B cell (primary cell): ENCODE measurements around the gene MAP6. TPM values are rescaled to one million over a fixed set of nuclear protein-coding genes. Genes with fewer than 3 reads are reported as not detected.

Source experiments
- ATAC-seq: fragments of 200-7000 bp; cut with Tn5 transposase; one replicate; pipeline ENCODE4 v1.10.0; 2021; ENCODE audit warnings: low read depth, mild to moderate bottlenecking, moderate number of reproducible peaks, moderate library complexity
- CTCF ChIA-PET: fragments of 350-600 bp; sonication (Branson Sonifier 250); formaldehyde crosslinking; loops from one replicate; lab custom pipeline; 2021; ENCODE audit warnings: antibody characterized with exemption, inconsistent platforms; lab: Charles Lee
- POLR2A ChIA-PET: fragments of 350-600 bp; sonication (Branson Sonifier 250); formaldehyde crosslinking; loops from one replicate; lab custom pipeline; 2021; ENCODE audit warnings: antibody characterized with exemption; lab: Charles Lee
- DNase-seq: peaks from one replicate; pipeline ENCODE4 v3.0.0; 2013
- H2AFZ ChIP-seq: 2 replicates; pipeline ENCODE4 v1.6.1; 2012; ENCODE audit warnings: mild to moderate bottlenecking, low read depth, low read length; ENCODE audit not compliant: insufficient read depth, poor library complexity, severe bottlenecking
- H3K27ac ChIP-seq, 2 donors: 1 replicate in 1 of 2; 2 replicates in 1 of 2; pipeline ENCODE4 v1.5.1; 2012 to 2013; ENCODE audit warnings: low read length in 2 of 2, mild to moderate bottlenecking in 2 of 2, moderate library complexity in 1 of 2
- H3K27me3 ChIP-seq, 4 experiments: fragments of 200-600 bp in 1 of 4; sonication (generic) in 1 of 4; replicated peaks in 1 of 4; 1 replicate in 2 of 4; 2 replicates in 2 of 4; pipeline versions ENCODE4 v1.6.1 to v1.7.0; 2013 to 2016; ENCODE audit warnings: low read length in 3 of 4, mild to moderate bottlenecking in 2 of 4, mixed read lengths in 1 of 4, moderate library complexity in 1 of 4; ENCODE audit not compliant: insufficient read depth in 4 of 4, control insufficient read depth in 3 of 4; ENCODE audit errors: control extremely low read depth in 1 of 4
- H3K36me3 ChIP-seq, 2 experiments: replicated peaks in 1 of 2; 1 replicate in 1 of 2; 2 replicates in 1 of 2; pipeline versions ENCODE4 v1.6.1 to v1.7.1; 2013; ENCODE audit warnings: low read length in 1 of 2; ENCODE audit not compliant: insufficient read depth in 2 of 2, control insufficient read depth in 1 of 2; ENCODE audit errors: control extremely low read depth in 1 of 2, extremely low read depth in 1 of 2
- H3K4me1 ChIP-seq, 2 donors: fragments of 200-600 bp in 1 of 2; sonication (generic) in 1 of 2; 1 replicate in 1 of 2; 2 replicates in 1 of 2; pipeline versions ENCODE4 v1.5.1 to v1.6.1; 2013 to 2017; ENCODE audit warnings: low read length in 2 of 2; ENCODE audit not compliant: control insufficient read depth in 2 of 2, insufficient read depth in 2 of 2
- H3K4me2 ChIP-seq: replicated peaks from 2 replicates; pipeline ENCODE3; 2012; ENCODE audit warnings: mild to moderate bottlenecking, low read depth, low read length; ENCODE audit not compliant: poor library complexity, severe bottlenecking
- H3K4me3 ChIP-seq, 5 experiments: fragments of 200-600 bp in 1 of 5; sonication (generic) in 1 of 5; 1 replicate in 3 of 5; 2 replicates in 2 of 5; pipeline versions ENCODE4 v1.5.1 to v1.7.0; 2011 to 2016; ENCODE audit warnings: low read length in 4 of 5, mild to moderate bottlenecking in 4 of 5, low read depth in 2 of 5, control low read depth in 1 of 5, moderate library complexity in 1 of 5; ENCODE audit not compliant: insufficient read depth in 1 of 5; ENCODE audit errors: control extremely low read depth in 1 of 5, extremely low read depth in 1 of 5
- H3K79me2 ChIP-seq: fragments of 200-600 bp; sonication (generic); one replicate; pipeline ENCODE4 v1.6.0; 2016; ENCODE audit warnings: low read length; ENCODE audit not compliant: control insufficient read depth, insufficient read depth
- H3K9ac ChIP-seq: fragments of 200-600 bp; sonication (generic); 2 replicates; pipeline ENCODE4 v1.6.1; 2017; ENCODE audit warnings: mild to moderate bottlenecking, low read length, moderate library complexity
- H3K9me3 ChIP-seq, 3 donors: one replicate each; pipeline versions ENCODE4 v1.6.1 to v1.7.1; 2013; ENCODE audit warnings: low read length in 2 of 3; ENCODE audit not compliant: control insufficient read depth in 2 of 3, insufficient read depth in 1 of 3; ENCODE audit errors: control extremely low read depth in 1 of 3
- H4K20me1 ChIP-seq: 2 replicates; pipeline ENCODE4 v1.6.0; 2012; ENCODE audit warnings: mild to moderate bottlenecking, low read length; ENCODE audit not compliant: insufficient read depth, control insufficient read depth, poor library complexity, severe bottlenecking
- H3K27ac Mint-ChIP-seq: one replicate; pipeline ENCODE4 v1.8.0; 2021; ENCODE audit warnings: mixed read lengths
- H3K27me3 Mint-ChIP-seq: one replicate; pipeline ENCODE4 v1.8.0; 2021; ENCODE audit warnings: mixed read lengths
- H3K4me1 Mint-ChIP-seq: one replicate; pipeline ENCODE4 v1.8.0; 2021; ENCODE audit warnings: mixed read lengths
- H3K4me3 Mint-ChIP-seq: one replicate; pipeline ENCODE4 v1.8.0; 2021; ENCODE audit warnings: mixed read lengths
- H3K9me3 Mint-ChIP-seq: one replicate; pipeline ENCODE4 v1.8.0; 2022; ENCODE audit warnings: mixed read lengths; ENCODE audit not compliant: insufficient read depth
- EZH2 ChIP-seq: IDR thresholded peaks from 2 replicates; pipeline ENCODE4 v1.6.1; 2012; ENCODE audit warnings: borderline replicate concordance, low read depth, mild to moderate bottlenecking, moderate library complexity, low read length; ENCODE audit not compliant: insufficient read depth, poor library complexity, severe bottlenecking
- WGBS: methylation state at CpG from one replicate; pipeline ENCODE4 v1.1.5; 2013; ENCODE audit warnings: missing lambda C conversion rate; ENCODE audit not compliant: insufficient coverage; 5-methylcytosine and 5-hydroxymethylcytosine counted together
- intact Hi-C: fragments of 100-400 bp; cut with micrococcal nuclease; formaldehyde crosslinking; loops from one replicate; pipeline ENCODE4 v1.10.0; 2022
- polyA plus RNA-seq: library from polyadenylated mRNA; depleted of rRNA; stranded (reverse); fragments of >200 nt; gene quantifications from 2 replicates; pipeline ENCODE4 v1.2.3, GENCODE V29; 2012
- total RNA-seq, 2 donors: library from RNA; stranded (reverse); fragments of 120-200 nt in 1 of 2; gene quantifications; 1 replicate in 1 of 2; 2 replicates in 1 of 2; pipeline versions ENCODE4 v1.2.3 to v1.2.4, GENCODE V29; 2013 to 2022
- TF ChIP-seq, protein P1 (sequence below): fragments of 200-600 bp; IDR thresholded peaks from one replicate; pipeline ENCODE4 v1.8.0; 2022; ENCODE audit warnings: antibody characterized with exemption, mild to moderate bottlenecking

The MAP6 gene
- total and polyA plus RNA-seq, 2 donors (not counting 1 experiment from before 2014, with no cell fraction given): 0.54 to 0.57 TPM

DNA sequence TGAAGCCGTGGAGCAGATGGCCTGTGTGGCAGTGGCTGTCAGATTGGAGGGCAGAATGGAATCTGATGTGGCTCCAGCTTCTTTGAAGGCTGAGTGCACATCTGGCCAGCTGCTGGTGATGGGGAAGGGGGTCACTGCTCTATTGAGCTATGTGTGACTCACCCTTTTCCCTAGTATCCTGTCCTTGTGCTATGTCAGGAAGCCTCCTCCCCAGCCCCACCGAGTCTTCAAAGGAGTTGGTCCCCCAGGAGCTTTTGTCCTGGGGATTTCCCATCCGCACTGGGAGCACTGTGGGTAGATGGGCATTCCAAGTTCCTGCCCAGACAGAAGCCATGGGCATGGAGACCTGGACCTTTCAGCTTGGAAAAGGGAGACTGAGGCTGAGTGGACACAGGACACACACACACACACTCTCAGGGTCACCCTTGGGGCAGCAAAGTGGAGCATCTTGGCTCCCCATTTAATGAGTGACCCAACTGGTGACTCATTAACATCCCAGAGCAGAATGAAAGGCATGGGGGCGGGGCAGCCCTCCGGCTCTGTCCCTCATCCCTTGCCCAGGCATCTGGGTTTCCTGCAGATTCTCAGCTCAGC, 103.5 kb downstream of the MAP6 start:
- H2AFZ ChIP-seq: no peak overlapping the region
- no peak overlapping the region for H3K27ac ChIP-seq
- H3K27me3 Mint-ChIP-seq: peaks cover 6% of the 10 kb centered on the region
- H3K79me2 ChIP-seq: no peaks in the 10 kb centered on the region
- no peak for DNase-seq
- POLR2A ChIA-PET: no interaction called here
- no peaks in the 10 kb centered on the region for H3K9me3 ChIP-seq
- H3K36me3 ChIP-seq: peaks cover 0 to 4% of the 10 kb centered on the region in 2 experiments
- CTCF ChIA-PET: interaction anchor here (1.2 to 1.3 kb wide), 2 partner anchors 12 to 120 kb away, joined by 3 read pairs; no protein-coding TSS in a partner anchor
- TF ChIP-seq, protein P1, sequence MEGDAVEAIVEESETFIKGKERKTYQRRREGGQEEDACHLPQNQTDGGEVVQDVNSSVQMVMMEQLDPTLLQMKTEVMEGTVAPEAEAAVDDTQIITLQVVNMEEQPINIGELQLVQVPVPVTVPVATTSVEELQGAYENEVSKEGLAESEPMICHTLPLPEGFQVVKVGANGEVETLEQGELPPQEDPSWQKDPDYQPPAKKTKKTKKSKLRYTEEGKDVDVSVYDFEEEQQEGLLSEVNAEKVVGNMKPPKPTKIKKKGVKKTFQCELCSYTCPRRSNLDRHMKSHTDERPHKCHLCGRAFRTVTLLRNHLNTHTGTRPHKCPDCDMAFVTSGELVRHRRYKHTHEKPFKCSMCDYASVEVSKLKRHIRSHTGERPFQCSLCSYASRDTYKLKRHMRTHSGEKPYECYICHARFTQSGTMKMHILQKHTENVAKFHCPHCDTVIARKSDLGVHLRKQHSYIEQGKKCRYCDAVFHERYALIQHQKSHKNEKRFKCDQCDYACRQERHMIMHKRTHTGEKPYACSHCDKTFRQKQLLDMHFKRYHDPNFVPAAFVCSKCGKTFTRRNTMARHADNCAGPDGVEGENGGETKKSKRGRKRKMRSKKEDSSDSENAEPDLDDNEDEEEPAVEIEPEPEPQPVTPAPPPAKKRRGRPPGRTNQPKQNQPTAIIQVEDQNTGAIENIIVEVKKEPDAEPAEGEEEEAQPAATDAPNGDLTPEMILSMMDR: no peak
- no peak for TF ChIP-seq EZH2
- H3K4me2 ChIP-seq: no peak overlapping the region
- H3K27ac Mint-ChIP-seq: no peak overlapping the region
- H3K4me3 ChIP-seq: no peak overlapping the region
- peaks cover 24% of the 10 kb centered on the region for H3K4me1 Mint-ChIP-seq
- H3K4me3 Mint-ChIP-seq: no peak overlapping the region
- intact Hi-C loops: no loop called here
- no peaks in the 10 kb centered on the region for H3K9me3 Mint-ChIP-seq
- peaks cover 18 to 21% of the 10 kb centered on the region in 2 donors for H3K4me1 ChIP-seq
- WGBS: 88% methylated on average over 5 of the region's 5 CpGs
- no peak overlapping the region for H3K9ac ChIP-seq
- H3K27me3 ChIP-seq: peaks cover 0 to 16% (median 6%) of the 10 kb centered on the region in 4 experiments
- H4K20me1 ChIP-seq: no peaks in the 10 kb centered on the region
- no peak for ATAC-seq

DNA sequence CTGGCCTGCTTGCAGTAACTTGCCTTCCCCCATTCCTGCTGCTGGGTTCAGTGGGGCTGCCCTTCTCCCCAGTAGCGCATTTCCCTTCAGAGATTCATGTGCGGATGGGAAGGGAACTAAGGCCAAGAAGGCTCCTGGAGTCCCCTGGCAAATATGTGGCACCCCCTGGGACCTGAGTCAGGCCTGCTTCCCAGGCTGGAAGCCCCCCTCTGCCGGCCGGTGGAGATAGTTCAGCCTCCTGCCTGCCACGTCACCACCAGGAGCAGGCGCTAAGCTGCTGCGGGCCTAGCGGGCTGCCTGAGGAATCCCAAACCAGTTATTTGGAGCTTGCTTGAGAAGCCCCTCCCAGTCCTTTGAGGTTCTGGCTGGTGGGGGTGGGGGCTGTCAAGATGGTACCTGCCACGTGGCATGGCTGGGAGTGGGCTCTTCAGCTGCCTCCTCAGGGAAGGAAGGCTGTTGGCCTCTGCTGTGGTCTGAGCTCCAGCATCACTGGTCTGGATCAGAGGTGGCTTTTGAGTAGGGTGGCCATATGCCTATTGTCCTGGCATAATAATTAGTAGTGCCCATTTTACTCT, 104.8 kb downstream of the MAP6 start:
- Mint-ChIP-seq H3K9me3 (no peaks in the 10 kb centered on the region), H3K27ac (no peak overlapping the region), H3K27me3 (peaks cover 6% of the 10 kb centered on the region), H3K4me3 (peak overlapping the region; percentile 99), H3K4me1 (peaks cover 24% of the 10 kb centered on the region)
- no peak overlapping the region for H3K4me3 ChIP-seq
- ChIA-PET CTCF (no interaction called here), POLR2A (interaction anchor here (0.6 kb wide), 1 partner anchor 15 kb away, joined by 3 read pairs; no protein-coding TSS in a partner anchor)
- no peak overlapping the region for H2AFZ ChIP-seq
- peaks cover 0 to 3% of the 10 kb centered on the region in 2 experiments for H3K36me3 ChIP-seq
- no peak overlapping the region for H3K9ac ChIP-seq
- H4K20me1 ChIP-seq: no peaks in the 10 kb centered on the region
- H3K4me2 ChIP-seq: no peak overlapping the region
- peaks cover 0 to 16% (median 6%) of the 10 kb centered on the region in 4 experiments for H3K27me3 ChIP-seq
- H3K27ac ChIP-seq: no peak overlapping the region
- ATAC-seq (no peak), DNase-seq (no peak)
- H3K9me3 ChIP-seq: no peaks in the 10 kb centered on the region
- no peak for TF ChIP-seq EZH2
- TF ChIP-seq, protein P1: no peak
- no peaks in the 10 kb centered on the region for H3K79me2 ChIP-seq
- intact Hi-C loops: loop anchor here (2.0 kb wide), 1 partner anchor 13 kb away; no protein-coding TSS in a partner anchor
- 88% methylated on average over 9 of the region's 9 CpGs for WGBS
- peaks cover 18 to 21% of the 10 kb centered on the region in 2 donors for H3K4me1 ChIP-seq
